Endodermal cell (in vitro differentiated cells): ENCODE results near the gene ADAMTS6. TPM values are rescaled to one million over a fixed set of nuclear protein-coding genes. Genes with fewer than 3 reads are reported as not detected.

Experiments
- DNase-seq: peaks from one replicate; pipeline ENCODE4 v3.0.0-alpha.2; 2017
- H3K27ac ChIP-seq: 2 replicates; pipeline ENCODE4 v1.5.1; 2013; ENCODE audit warnings: mild to moderate bottlenecking, low read depth, low read length, moderate library complexity
- H3K27me3 ChIP-seq: 2 replicates; pipeline ENCODE4 v1.6.1; 2013; ENCODE audit warnings: mild to moderate bottlenecking, low read length, moderate library complexity; ENCODE audit not compliant: insufficient read depth, control insufficient read depth, poor library complexity, severe bottlenecking
- H3K36me3 ChIP-seq: 2 replicates; pipeline ENCODE4 v1.7.0; 2013; ENCODE audit warnings: mild to moderate bottlenecking, low read length, moderate library complexity; ENCODE audit not compliant: control insufficient read depth, insufficient read depth
- H3K4me1 ChIP-seq: one replicate; pipeline ENCODE4 v1.7.0; 2013; ENCODE audit warnings: low read length; ENCODE audit not compliant: control insufficient read depth, insufficient read depth
- H3K4me3 ChIP-seq: 2 replicates; pipeline ENCODE4 v1.5.1; 2013; ENCODE audit warnings: mild to moderate bottlenecking, low read length, moderate library complexity
- H3K9ac ChIP-seq: 2 replicates; pipeline ENCODE4 v1.6.1; 2013; ENCODE audit warnings: mild to moderate bottlenecking, low read length, moderate library complexity; ENCODE audit not compliant: poor library complexity, severe bottlenecking; ENCODE audit errors: extremely low read depth
- H3K9me3 ChIP-seq: 2 replicates; pipeline ENCODE4 v1.6.1; 2013; ENCODE audit warnings: mild to moderate bottlenecking, low read length, moderate library complexity; ENCODE audit not compliant: control insufficient read depth
- H3K27ac Mint-ChIP-seq: 2 replicates; pipeline ENCODE4 v1.8.0; 2020; ENCODE audit warnings: mixed read lengths
- H3K27me3 Mint-ChIP-seq: 2 replicates; pipeline ENCODE4 v1.8.0; 2021; ENCODE audit warnings: mild to moderate bottlenecking, mixed read lengths; ENCODE audit not compliant: insufficient read depth
- H3K36me3 Mint-ChIP-seq: 2 replicates; pipeline ENCODE4 v1.8.0; 2020; ENCODE audit warnings: low read depth, mixed read lengths
- H3K4me1 Mint-ChIP-seq: 2 replicates; pipeline ENCODE4 v1.8.0; 2020; ENCODE audit warnings: mixed read lengths
- H3K4me3 Mint-ChIP-seq: 2 replicates; pipeline ENCODE4 v1.8.0; 2020; ENCODE audit warnings: mild to moderate bottlenecking, moderate library complexity, mixed read lengths
- H3K9me3 Mint-ChIP-seq: 2 replicates; pipeline ENCODE4 v1.8.0; 2020; ENCODE audit warnings: mild to moderate bottlenecking, mixed read lengths
- CTCF ChIP-seq: fragments of 200-600 bp; sonication (generic); conservative IDR thresholded peaks from 2 replicates; pipeline ENCODE4 v1.5.0; 2021; ENCODE audit warnings: antibody characterized with exemption, mild to moderate bottlenecking
- WGBS, 2 experiments: methylation state at CpG; one replicate each; pipeline versions ENCODE4 v1.1.5 to v1.1.7; 2013; ENCODE audit warnings: missing lambda C conversion rate in 2 of 2, mixed read lengths in 1 of 2; ENCODE audit not compliant: insufficient coverage in 1 of 2, insufficient read length in 1 of 2; 5-methylcytosine and 5-hydroxymethylcytosine counted together
- total RNA-seq, 2 donors: library from RNA; stranded (reverse); fragmentation: NEBNext Ultra II Directional in 1 of 2; extraction: Animal tissue kit (Norgen Biotek cat#: 25700) in 1 of 2; gene quantifications; 2 replicates in 1 of 2; 3 replicates in 1 of 2; pipeline ENCODE4 v1.2.1, GENCODE V29; 2021

The ADAMTS6 gene
- total RNA-seq, 2 donors from 2014 or later: 2.8 to 4.3 TPM

- Histone ChIP-seq H3K9ac (no peak overlapping the region), H3K9me3 (no peaks in the 10 kb centered on the region), H3K4me3 (no peak overlapping the region), H3K36me3 (no peaks in the 10 kb centered on the region), H3K27ac (no peak overlapping the region), H3K4me1 (no peaks in the 10 kb centered on the region), H3K27me3 (no peaks in the 10 kb centered on the region)
- Mint-ChIP-seq H3K4me1 (no peaks in the 10 kb centered on the region), H3K36me3 (no peaks in the 10 kb centered on the region), H3K27me3 (no peaks in the 10 kb centered on the region), H3K4me3 (no peak overlapping the region), H3K27ac (no peak overlapping the region), H3K9me3 (no peaks in the 10 kb centered on the region)
- 83 to 86% methylated on average over 3 to 5 of the region's 5 CpGs for WGBS, 2 experiments
- no peak for TF ChIP-seq CTCF
- DNase-seq: no peak
Observed at GRCh38 chr5:65151614-65152013, 330.1 kb downstream of the ADAMTS6 start.

DNA sequence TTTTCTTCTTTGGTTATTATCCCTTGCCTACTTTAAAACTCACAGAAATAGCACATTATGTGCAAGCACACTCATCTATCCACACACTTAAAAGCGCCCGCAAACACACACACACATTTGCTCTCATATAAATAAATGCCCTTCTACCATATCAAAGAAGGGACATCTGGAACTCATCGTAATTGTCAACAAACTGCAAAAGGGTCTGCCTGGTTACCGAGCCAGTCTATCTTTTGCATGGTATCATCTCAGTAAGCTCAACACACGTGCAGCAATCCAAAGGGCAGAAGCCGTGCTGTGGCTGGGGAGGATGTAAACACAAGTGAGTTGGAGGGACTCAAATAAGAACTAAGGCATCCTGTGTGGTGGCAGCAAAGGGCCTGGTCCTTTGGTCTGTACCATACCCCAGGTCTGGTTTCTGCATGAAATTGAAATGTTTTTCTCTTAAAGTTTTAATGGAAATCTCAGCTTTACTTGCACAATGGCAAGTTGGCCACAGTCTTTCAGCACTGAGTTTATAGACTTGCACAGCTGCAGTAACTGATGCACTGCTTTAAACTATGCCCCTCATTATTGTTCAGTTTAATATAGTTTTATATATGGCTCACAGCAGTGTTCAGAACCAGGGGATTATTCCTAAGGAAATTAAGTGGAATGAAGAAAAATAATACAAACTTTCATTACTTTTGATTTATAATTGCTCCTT, 331.0 kb downstream of the ADAMTS6 start:
- H3K27me3 Mint-ChIP-seq: no peaks in the 10 kb centered on the region
- TF ChIP-seq CTCF: no peak
- no peaks in the 10 kb centered on the region for H3K27me3 ChIP-seq
- H3K4me1 Mint-ChIP-seq: no peaks in the 10 kb centered on the region
- H3K9me3 ChIP-seq: no peaks in the 10 kb centered on the region
- H3K27ac ChIP-seq: no peak overlapping the region
- no peak overlapping the region for H3K9ac ChIP-seq
- H3K36me3 ChIP-seq: no peaks in the 10 kb centered on the region
- H3K4me3 ChIP-seq: no peak overlapping the region
- 92 to 100% methylated on average over 5 to 6 of the region's 6 CpGs for WGBS, 2 experiments
- H3K4me1 ChIP-seq: no peaks in the 10 kb centered on the region
- H3K9me3 Mint-ChIP-seq: no peaks in the 10 kb centered on the region
- no peak overlapping the region for H3K27ac Mint-ChIP-seq
- no peaks in the 10 kb centered on the region for H3K36me3 Mint-ChIP-seq
- no peak overlapping the region for H3K4me3 Mint-ChIP-seq
- no peak for DNase-seq

DNA sequence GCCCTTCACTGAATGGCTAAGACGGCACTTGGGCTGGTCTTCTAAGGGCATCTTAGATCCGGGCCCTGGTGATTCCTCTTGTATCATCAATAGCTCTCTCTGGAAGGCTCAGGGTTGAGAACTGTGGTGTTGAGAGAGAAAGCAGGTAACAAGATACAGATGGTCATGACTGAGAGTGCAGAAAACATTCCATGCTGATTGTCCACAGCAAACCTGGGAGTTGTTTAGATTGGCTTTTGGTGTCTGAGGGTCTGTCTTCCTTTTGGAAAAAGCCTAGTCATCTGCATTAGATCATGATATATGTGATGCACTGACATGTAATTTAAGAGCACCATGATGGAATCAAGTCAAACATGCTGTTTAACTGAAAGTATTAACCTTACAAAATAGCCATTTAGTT, 331.9 kb downstream of the ADAMTS6 start:
- Histone ChIP-seq H3K4me1 (no peaks in the 10 kb centered on the region), H3K9ac (no peak overlapping the region), H3K27me3 (no peaks in the 10 kb centered on the region), H3K27ac (no peak overlapping the region), H3K4me3 (no peak overlapping the region), H3K36me3 (no peaks in the 10 kb centered on the region), H3K9me3 (no peaks in the 10 kb centered on the region)
- Mint-ChIP-seq H3K9me3 (no peaks in the 10 kb centered on the region), H3K4me1 (peaks cover 2% of the 10 kb centered on the region), H3K36me3 (no peaks in the 10 kb centered on the region), H3K27ac (no peak overlapping the region), H3K4me3 (no peak overlapping the region), H3K27me3 (no peaks in the 10 kb centered on the region)
- DNase-seq: no peak
- 88 to 100% methylated on average over 2 of the region's 2 CpGs for WGBS, 2 experiments
- TF ChIP-seq CTCF: no peak
